Tongue (tissue), 2 donors: Measurements from ENCODE around the gene COL4A1. TPM values are rescaled to one million over a fixed set of nuclear protein-coding genes. Genes with fewer than 3 reads are reported as not detected.

Experiments used
- DNase-seq: peaks from one replicate; pipeline ENCODE4 v3.0.0-alpha.2; 2015
- total RNA-seq: library from RNA; depleted of rRNA; stranded (reverse); fragments of >200 nt; gene quantifications from one replicate; pipeline ENCODE4 v1.2.3, GENCODE V29; 2014

The COL4A1 gene
- total RNA-seq, 1 donor from 2014 or later: 1,052 TPM

DNA sequence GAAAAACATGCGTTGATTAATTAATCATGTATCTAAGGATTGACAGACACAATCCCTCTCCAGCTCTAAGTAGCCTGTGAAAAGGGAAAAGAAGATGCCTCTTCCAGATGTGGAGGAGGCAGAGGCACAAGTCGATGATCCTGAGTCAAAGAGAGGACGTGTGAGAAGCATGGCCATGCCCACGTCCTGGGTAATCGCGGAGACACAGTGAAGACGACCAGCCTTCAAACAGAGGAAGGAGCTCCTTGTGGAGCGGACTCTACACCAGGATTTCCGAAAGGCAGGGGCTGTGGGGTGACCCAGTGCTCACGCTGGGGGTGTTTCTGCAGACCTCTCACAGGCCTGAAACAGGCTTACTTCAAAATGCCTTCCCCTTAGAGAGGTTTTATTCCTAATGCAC is 70.5 kb downstream of the COL4A1 start:
- DNase-seq: no peak

DNA sequence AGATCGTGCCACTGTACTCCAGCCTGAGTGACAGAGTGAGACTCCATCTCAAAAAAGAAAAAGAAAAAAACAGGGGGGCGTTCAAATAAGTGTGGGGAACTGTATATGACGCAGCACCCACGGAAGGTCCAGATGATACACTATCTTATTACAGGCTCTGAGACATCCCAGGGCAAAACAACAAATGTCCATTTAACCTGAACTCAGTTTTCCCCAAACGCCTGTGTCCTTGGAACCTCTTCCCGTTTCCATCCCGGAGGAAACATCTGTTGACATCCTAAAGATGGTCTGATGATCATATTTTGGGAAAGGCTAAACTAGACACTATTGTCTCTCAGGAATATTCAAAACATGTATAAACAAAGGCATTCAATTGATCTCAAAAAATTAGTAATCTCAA is 72.4 kb downstream of the COL4A1 start:
- DNase-seq: no peak

DNA sequence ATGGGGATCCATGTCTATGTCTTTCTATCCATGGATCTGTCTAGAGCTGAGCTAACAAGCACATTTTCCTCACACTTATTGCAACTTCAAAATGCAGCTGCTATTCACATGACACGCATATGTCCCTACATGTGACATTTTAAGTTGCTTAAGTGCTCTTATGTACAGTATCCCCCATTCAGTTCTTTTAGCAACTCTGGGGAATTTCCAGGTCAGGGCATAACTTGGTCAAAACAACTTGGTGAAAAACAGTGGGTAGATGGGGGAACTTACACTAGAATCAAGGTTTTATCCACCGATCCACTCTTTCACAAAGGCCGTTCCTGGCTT is 73.0 kb downstream of the COL4A1 start:
- no peak for DNase-seq

DNA sequence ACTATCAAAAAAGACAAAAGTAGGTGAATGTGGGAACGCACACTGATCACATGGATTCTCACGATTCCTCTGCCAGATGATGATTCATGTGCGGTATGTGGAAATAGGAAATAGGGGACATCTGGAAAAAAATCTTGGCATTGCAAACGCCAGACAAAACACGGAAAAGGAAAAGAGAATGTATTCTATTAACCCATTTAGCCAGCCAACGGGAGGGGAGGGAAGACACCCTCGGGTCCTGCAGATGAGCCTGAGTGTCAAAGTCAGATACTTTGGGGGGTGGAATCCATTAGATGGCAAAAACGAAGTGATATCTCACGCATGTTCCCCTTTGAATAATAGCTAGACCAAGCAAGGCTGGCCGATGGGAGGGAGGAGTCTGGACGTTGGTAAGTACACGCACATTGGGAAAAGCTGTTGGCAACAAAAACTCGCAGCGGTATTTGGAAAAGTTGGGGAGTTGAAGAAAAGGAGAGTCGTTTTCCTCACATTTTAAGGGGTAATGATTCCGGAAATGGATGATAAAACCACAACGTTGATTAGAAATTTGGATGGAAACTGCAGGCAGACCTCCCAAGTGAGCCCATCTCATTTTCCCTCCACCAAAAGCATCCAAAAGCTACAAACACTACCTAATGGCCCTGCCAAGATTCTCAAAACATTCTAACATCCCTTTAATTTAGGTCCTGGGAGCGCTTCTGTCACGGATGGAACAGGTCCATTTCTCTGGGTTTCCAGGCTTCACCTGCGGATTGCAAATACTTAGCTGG is 73.6 kb downstream of the COL4A1 start:
- DNase-seq: peak; percentile 91

DNA sequence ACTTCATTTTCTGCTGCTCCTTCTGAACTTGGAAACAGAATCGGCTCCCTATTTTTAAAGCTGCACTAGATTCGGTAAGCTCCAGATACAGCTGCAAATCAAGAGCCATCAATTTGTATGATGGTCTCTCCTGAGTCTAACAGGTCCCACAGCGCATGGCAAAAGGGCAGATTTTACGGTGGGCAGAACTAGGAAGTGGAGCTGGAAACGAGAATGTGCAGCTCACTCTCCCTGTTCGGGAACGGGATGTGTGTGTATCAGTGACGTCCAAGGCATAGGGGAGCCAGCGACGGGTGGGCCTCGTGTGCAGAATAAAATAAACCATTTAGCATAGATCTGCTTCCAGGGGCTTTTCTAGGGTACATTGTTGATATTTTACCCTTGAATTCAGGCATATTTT is 74.2 kb downstream of the COL4A1 start:
- DNase-seq: no peak

DNA sequence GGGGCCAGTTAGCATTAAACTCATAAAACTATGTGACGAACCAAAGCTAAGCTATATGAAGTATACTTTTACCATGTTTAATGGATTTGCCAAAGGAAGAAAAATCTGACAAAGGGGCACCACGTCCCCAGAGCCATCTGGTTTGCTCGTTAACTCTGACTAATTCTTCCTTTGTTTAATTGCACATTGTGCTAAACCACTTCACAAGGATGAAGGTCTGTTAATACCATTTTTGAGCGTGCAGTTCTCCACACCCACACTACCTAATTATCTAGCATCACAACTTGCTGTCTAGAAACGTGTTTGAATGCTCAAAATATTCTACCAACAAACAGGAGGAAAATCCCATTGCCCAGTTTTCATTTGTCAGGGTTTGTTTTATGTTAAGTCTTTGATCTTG is 74.8 kb downstream of the COL4A1 start:
- no peak for DNase-seq

DNA sequence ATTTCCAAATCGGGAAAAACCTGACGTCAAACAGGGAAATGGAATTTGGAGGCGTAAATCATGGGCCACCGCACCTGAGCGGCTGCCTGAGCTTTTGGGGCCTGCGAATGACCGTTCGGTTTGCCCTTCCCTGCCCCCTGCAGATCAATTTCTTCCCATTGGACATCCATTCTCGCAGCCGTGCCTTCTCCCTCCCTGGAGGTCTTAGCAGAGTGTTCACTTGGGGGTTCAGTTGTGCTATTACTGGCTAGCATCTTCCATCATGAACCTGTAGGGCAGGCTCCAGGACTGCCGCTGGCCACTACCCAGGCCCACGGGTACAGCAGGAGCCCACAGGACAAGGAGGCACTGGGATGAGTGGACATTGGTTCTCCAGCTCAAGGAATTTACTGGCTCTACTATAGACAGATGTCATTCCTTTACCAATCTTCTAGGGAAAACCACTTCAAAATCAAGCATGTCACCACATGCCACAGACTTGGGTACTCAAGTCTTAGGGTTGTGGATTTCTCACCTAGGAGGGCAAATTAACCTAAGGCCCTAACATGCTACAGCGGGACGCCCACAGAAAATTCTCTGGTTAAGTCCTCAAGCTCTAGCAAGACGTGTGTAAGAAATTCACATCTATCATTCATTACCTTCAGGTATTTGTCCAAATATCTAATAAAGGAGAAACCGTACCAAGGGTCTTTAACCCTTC is 75.5 kb downstream of the COL4A1 start:
- no peak for DNase-seq

DNA sequence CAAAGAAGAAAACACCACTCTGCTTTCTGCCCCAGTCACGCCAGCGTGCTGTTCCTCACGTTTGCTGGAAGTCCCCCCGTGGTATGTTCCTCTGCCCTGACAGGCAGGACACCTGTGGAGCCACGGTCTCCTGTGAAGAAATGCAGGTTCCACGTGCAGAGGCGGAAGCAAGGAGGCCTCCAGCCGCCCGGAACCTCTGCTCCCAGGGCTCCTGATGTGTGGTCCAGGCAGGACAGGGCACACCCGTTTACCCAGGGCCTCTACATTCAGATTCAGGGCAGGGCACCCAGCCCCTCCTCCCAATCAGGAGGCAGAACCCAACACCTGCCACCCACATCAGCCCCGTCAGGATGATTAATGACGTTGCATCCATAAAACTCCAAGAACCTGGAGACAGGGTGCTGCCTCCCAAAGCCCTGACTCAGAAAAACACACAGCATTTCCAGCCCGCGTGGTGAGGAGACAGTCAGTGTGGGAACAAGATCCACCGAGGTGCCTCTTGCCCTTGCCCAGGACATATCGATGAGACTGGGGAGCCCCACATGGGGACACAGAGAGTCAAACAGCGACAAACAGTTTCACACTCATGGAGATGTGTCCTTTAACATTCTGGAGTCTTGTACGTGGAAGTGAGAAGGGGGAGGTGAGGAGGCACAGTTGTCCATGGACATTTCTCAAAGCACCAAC is 76.2 kb downstream of the COL4A1 start:
- no peak for DNase-seq

DNA sequence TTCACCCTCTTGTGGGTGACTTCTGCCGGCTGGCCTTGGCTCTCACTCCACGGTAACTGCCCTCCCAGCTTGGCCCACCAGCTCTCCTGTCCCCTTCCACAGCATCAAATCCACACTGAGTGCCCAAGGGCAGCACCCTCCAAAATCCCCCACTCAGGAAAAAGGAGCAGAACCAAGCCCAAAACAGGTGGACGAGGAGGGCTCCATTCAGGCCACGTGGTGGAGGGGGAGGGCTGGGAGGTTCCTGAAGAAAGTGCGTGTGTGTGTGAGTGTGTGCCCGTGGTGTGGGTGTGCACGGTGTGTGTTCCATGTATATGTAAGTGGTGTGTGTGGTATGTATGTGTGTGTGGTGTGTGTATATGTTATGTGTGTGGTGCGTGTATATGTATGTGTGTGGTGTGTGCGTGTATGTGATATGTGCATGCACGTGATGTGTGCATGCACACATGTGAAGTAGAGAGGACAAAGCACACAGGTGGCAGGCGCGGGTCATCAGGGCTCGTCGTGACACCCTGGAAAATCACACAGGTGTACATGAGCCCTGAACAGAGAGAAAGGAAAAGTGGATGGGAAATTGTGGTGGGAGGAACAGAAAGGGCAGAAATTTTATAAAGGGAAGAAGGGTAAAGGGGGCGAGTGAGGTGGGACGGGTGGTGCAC is 76.9 kb downstream of the COL4A1 start:
- no peak for DNase-seq

DNA sequence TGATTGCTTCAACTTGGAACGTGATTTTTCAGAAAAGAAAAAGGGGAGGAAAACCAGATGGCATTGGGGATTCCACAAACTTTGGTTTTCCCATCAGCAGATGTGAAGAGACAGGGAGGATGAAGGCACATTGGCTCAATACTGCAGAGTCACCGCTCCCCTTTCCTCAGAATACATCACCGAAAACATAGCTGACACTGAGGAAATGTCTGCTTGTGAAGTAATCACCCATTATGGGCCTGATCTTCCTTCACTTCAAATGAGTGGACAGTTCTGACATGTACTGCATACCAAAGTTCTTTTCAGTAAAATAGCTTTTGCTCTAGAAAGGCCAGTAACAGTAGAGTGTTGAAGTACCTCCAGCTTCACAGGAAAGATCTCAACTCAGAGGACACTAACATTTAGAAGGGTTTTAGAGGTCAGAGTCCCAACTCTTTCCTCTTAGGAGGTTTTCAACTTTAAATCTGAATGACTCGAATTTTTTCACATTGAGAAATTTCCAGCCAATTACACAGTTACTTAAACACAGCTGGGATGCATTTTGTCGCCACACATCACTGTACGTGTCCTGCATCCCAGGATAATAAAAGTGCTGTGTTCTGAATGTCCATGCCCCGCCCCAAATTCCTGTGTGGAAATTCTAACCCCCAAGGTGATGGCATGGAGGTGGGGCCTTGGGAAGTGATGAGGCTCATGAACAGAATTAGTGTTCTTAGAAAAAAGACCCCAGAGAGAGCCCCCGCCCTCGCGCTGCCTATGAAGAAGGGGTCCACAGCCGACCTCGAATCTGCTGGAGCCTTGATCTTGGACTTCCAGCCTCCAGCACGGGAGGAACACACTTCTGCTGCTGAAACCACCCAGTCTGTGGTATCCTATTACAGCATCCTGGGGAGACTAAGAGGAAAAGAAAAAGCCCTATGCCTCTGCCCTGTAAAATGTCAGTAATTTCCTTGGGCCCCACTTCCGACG is 77.7 kb downstream of the COL4A1 start:
- peak; percentile 61 for DNase-seq

DNA sequence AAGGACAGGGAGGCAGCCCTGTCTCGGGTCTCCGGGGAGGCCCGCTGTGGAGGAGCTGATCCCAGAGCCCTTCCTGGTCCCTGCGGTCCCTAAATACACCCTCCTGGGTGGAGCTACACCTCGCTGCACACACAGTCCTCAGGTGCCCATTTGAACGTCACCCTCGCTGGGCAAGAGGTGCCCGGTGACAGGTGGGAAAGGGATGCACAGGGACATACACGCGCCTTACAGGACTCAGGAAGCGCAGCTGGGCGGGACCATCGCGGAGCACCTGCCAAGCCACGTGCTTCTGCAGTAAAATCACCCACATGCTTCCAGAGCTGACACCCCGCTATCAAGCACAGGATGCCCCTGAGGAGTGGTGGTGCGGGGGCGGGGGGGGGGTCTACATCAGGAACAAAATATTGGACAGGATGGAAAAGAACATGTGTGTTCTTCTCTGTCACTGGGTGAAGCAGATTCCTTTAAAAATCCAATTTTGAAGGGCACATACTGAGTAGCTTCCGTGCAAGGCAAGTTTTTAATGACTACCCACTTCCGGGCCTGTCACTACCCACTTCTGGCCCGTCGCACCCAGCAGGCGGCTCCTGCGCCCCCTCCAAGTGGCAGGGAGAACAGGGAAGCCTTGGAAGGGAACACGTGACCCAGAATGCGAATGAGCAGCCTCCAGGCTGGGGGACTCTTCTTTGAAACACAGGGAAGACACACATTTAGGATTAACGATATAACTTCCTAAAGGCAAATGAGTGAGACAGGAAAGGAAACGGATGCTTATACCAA is 78.9 kb downstream of the COL4A1 start:
- no peak for DNase-seq

DNA sequence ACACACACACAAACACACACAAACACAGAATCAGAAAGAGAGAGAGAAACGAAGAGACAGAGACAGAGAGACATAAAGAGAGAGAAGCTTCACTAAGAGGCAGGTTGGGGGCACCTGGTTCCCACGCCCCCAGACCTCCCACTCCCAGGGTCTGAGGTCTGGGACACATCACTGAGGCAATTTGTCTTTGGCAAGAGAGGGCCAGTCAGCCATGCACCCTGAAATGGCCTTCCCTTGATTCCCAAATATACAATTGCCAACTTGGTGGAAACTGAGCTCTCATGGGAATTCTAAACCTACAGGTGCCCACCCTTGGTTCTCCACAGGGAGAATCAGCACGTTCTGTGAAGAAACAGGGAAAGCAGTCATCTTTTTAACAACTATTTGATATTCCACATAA is 79.5 kb downstream of the COL4A1 start:
- no peak for DNase-seq

DNA sequence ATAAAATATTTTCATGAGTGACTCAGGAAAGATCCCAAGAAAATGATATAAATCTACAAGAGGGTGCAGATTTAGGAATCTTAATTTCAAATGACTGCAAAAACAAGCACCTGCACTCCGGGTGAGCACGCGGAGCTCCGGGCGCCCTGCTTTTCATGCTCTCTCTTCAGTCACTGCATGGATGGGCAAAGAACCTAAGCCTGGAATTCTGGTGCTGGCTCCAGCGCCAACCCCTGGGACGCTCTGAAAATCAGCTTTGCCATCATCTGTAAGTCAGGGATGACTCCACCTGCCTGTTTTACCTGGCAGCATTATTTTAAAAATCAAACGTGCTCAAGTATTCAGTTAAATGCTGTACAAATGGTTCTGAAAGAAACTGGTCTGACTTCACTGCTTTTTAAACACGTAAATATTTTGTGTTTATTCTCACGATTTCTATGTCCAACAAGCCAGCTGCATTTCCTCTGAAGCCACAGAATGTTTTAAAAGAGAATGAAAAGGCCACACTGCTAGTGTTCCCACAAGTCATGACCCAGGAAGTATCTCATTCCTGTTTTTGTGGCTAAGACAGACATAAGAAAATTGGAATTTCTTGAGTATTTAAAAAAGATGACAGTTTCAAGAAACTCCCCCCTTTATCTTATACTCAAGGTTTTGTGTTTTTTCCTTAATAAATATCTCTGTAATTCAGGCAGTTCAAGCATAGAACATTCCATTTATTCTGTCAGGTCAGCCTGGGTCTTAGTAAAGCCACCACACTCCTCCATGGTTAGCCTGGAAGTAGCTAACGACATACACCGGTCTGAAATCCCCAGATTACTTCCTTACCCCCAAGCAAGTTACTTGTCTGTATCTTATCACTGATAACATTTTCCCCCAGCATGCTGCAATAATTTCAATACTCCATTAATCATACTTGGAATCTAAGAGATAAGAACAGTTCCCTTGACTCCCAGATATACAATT is 81.1 kb downstream of the COL4A1 start:
- no peak for DNase-seq

DNA sequence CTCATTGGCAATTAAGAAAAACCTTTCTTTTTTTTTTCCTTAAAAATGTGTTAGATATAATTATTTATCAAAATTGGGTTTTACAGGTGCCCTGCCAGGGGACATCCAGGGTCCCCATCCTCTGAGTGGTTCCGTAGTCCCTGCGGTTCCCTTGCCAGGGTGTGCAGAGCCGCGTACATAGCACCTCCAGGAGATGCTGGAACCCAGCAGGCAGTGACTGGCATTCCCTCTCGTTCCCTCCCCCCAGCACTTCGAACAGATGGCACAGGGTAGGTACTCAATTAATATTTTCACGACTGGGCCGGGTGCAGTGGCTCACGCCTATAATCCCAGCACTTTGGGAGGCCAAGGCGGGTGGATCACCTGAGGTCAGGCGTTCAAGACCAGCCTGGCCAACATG is 82.0 kb downstream of the COL4A1 start:
- no peak for DNase-seq

DNA sequence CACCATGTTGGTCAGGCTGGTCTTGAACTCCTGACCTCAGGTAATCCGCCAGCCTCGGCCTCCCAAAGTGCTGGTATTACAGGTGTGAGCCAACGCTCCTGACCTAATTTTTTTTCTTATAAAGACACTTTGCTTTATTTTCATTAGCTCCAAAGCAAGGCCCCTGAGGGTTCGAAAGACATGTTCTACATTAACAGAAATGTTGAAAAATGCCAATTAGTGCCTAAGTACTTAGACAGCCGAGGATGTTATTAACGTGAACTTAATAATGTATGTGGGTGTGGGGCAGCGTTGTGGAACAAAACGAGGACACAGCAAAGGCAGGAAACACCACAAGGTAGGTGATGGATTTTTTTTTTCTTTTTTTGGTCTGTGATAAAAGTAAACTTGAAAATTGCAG is 82.4 kb downstream of the COL4A1 start:
- DNase-seq: no peak

DNA sequence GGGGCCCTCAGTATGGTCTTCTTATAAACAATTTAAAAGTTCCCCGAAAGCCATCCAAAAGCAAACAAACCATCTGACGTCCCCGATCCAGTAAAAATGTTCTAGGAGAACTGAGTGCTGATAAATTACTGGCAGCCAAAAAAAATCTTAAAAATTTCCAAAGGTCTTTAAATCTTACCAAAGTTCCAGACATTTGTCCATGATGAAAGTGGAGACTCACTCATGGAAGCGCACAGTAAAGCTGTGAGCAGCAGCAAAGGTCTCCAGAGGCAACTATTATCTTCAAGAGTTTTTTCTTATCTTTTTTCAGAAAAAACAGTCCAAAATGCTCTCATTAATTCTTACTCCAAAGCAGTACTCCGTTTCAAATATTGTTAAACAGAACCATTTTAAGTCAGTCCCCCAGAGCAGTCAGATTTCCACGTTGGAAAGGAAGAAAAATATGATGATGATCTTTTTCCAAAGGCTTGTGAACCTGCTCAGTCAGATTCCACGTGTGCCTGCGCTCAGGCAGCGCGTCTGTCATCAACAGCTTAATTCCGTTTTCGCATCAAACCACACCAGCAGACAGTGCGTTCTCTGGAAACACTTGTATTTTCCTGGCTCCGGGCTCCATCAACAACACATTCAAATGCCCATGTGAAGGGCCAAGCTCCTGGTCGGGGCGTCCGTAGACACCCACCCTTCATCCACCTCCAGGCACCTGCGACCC is 85.4 kb downstream of the COL4A1 start:
- peak; percentile 73 for DNase-seq

DNA sequence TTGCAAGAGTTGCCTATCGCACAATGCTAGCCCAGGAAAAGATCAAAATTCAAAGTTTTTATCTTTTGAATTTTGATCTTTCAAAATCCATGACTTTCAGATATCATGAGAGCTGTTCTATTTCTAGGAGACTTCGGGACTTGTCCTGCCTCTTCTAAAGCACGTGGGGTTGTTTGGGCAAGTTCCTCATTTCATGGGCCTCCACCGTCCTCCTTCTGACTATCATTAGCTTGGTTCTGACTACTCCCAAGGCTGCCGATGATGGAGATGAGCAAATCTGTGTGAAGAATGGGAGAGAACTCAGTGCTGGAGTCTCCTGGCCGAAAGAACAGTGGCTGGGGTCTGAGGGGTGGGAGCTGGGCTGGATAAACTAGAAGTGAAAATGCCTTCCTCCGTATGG is 86.5 kb downstream of the COL4A1 start:
- no peak for DNase-seq

DNA sequence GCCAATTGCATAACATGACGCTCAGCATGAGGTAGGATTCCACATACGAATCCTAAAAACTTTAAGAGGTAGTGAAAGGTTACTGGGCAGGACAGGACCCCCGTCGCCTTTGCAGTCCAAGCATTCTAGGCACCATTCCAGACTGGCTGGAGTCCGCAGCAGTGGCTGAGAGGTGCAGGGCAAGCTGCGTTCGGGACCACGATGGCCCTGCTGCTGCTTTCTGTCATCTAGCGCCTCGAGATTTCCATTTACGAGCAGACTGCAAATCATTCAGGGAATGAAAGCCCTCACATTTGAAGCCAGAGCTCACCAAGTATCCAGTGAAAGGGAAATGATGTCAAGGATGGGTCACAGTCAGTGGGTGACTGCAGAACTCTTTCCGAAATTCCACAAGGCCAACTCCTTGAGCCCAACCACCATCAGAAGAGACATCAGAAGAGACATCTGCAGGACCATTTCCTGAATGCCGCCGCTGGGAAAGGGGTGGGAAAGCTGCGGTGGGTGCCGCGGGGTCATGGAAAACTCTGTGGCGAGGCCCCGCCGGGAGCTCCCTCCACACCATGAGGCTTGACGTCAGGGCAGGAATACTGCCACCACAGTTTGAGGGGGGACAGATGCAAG is 88.3 kb downstream of the COL4A1 start:
- no peak for DNase-seq

DNA sequence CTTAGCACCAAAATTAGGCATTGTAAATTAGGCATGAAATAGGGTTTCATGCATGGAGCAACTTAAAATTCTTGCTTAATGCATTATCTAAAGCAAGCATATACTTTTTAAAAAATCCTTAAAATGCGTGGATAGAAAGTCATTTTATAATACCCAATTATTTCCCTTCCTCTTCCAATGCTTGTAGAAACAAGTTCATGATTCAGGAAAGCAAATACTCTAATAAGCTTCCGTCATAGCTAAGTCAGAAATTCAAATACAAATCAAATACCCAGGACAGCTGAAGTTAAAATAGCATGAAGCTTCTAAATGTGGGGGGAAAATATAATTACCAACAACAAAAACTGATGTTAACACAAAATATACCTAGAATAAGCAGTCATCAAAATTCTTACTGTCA is 89.1 kb downstream of the COL4A1 start:
- DNase-seq: no peak
